Upper lobe of left lung (tissue), 4 donors: ENCODE results near the gene SCG2.

Experiments used
- CTCF ChIP-seq, 6 experiments: fragments of 450-650 bp in 4 of 6; fragments of 200-600 bp in 2 of 6; sonication (generic) in 2 of 6; IDR thresholded peaks; one replicate each; pipeline ENCODE4 v1.5.1; 2016 to 2019; ENCODE audit warnings: antibody characterized with exemption in 6 of 6
- EP300 ChIP-seq, 4 donors: sonication (generic); formaldehyde crosslinking; IDR thresholded peaks; one replicate each; pipeline ENCODE4 v1.5.1; 2017; ENCODE audit warnings: antibody characterized with exemption in 4 of 4, control low read depth in 2 of 4
- POLR2A ChIP-seq, 4 donors: fragments of 450-650 bp; IDR thresholded peaks; one replicate each; pipeline ENCODE4 v1.5.1; 2016 to 2017; ENCODE audit warnings: antibody characterized with exemption in 4 of 4, mild to moderate bottlenecking in 2 of 4
- POLR2AphosphoS5 ChIP-seq, 2 donors: sonication (generic); formaldehyde crosslinking; IDR thresholded peaks; one replicate each; pipeline ENCODE4 v1.5.1; 2017; ENCODE audit warnings: antibody characterized with exemption in 2 of 2

- no peak for TF ChIP-seq CTCF (IDR thresholded peaks at IDR 0.05)
- TF ChIP-seq POLR2A (IDR thresholded peaks at IDR 0.05), result no peak
- TF ChIP-seq EP300 (IDR thresholded peaks at IDR 0.05), result no peak
- no peak for TF ChIP-seq POLR2AphosphoS5 (IDR thresholded peaks at IDR 0.05)
Observed at GRCh38 chr2:223604231-223604630, 2.1 kb upstream of the SCG2 start.
